Measurements from ENCODE around the gene ZNF341.
A peak's percentile ranks its signal among the peaks of the same experiment; 100 is the strongest.

Gene ZNF341

GRCh38 chr20:33719989-33720709 lies 11.6 kb upstream of the ZNF341 start, which contains the start of gene PXMP4 (continued):
- TF ChIP-seq HIC1 (tag by site-specific recombination; IDR thresholded peaks at IDR 0.05): no peak
- no peak for TF ChIP-seq ZNF169 (tag by site-specific recombination; IDR thresholded peaks at IDR 0.05)
- TF ChIP-seq ZNF404 (tag by site-specific recombination; IDR thresholded peaks at IDR 0.05): no peak
- no peak; the same call in 1 of the 2 replicates for TF ChIP-seq SCRT1 (tag by site-specific recombination; IDR thresholded peaks at IDR 0.05; ENCODE audit: borderline replicate concordance)
- 0 out of 2 replicates have a peak, but pooled peaks have one; percentile 30 for TF ChIP-seq ZBTB17 (tag by site-specific recombination; IDR thresholded peaks at IDR 0.05)
- TF ChIP-seq ZNF19 (tag by site-specific recombination; IDR thresholded peaks at IDR 0.05; ENCODE audit: low read depth): no peak
- TF ChIP-seq ZNF266 (tag by site-specific recombination; IDR thresholded peaks at IDR 0.05; ENCODE audit: low read depth): no peak
- TF ChIP-seq ZNF621 (tag by site-specific recombination; IDR thresholded peaks at IDR 0.05): no peak
- peak; percentile 64 for TF ChIP-seq EGR2 (tag by site-specific recombination; IDR thresholded peaks at IDR 0.05; ENCODE audit: low read depth)
- no peak for TF ChIP-seq ZNF174 (tag by site-specific recombination; IDR thresholded peaks at IDR 0.05)
- no peak for TF ChIP-seq ZNF530 (tag by site-specific recombination; IDR thresholded peaks at IDR 0.05; ENCODE audit: low read depth)
- no peak for TF ChIP-seq ZNF146 (tag by site-specific recombination; IDR thresholded peaks at IDR 0.05)
- TF ChIP-seq ZNF202 (tag by site-specific recombination; IDR thresholded peaks at IDR 0.05; ENCODE audit: borderline replicate concordance): no peak
- TF ChIP-seq GFI1B (tag by site-specific recombination; IDR thresholded peaks at IDR 0.05): no peak
- TF ChIP-seq, protein P1, sequence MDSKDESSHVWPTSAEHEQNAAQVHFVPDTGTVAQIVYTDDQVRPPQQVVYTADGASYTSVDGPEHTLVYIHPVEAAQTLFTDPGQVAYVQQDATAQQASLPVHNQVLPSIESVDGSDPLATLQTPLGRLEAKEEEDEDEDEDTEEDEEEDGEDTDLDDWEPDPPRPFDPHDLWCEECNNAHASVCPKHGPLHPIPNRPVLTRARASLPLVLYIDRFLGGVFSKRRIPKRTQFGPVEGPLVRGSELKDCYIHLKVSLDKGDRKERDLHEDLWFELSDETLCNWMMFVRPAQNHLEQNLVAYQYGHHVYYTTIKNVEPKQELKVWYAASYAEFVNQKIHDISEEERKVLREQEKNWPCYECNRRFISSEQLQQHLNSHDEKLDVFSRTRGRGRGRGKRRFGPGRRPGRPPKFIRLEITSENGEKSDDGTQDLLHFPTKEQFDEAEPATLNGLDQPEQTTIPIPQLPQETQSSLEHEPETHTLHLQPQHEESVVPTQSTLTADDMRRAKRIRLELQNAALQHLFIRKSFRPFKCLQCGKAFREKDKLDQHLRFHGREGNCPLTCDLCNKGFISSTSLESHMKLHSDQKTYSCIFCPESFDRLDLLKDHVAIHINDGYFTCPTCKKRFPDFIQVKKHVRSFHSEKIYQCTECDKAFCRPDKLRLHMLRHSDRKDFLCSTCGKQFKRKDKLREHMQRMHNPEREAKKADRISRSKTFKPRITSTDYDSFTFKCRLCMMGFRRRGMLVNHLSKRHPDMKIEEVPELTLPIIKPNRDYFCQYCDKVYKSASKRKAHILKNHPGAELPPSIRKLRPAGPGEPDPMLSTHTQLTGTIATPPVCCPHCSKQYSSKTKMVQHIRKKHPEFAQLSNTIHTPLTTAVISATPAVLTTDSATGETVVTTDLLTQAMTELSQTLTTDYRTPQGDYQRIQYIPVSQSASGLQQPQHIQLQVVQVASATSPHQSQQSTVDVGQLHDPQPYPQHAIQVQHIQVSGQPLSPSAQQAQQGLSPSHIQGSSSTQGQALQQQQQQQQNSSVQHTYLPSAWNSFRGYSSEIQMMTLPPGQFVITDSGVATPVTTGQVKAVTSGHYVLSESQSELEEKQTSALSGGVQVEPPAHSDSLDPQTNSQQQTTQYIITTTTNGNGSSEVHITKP (tag by site-specific recombination; IDR thresholded peaks at IDR 0.05): peak; percentile 90
- no peak for TF ChIP-seq ZNF311 (tag by site-specific recombination; IDR thresholded peaks at IDR 0.05; ENCODE audit: borderline replicate concordance)
- peak; percentile 100 for TF ChIP-seq SP2 (tag by site-specific recombination; IDR thresholded peaks at IDR 0.05)
- no peak for TF ChIP-seq ZNF239 (tag by site-specific recombination; IDR thresholded peaks at IDR 0.05)
- TF ChIP-seq ZNF362 (tag by site-specific recombination; IDR thresholded peaks at IDR 0.05): no peak
- TF ChIP-seq ZNF571 (tag by site-specific recombination; IDR thresholded peaks at IDR 0.05): no peak
- TF ChIP-seq ZNF510 (tag by site-specific recombination; IDR thresholded peaks at IDR 0.05; ENCODE audit: insufficient replicate concordance): no peak
- TF ChIP-seq ZFP69B (tag by site-specific recombination; IDR thresholded peaks at IDR 0.05): peak; percentile 33; the same call in 1 of the 2 replicates
- peak; percentile 94 for TF ChIP-seq ZBTB48 (tag by site-specific recombination; IDR thresholded peaks at IDR 0.05)
- TF ChIP-seq ZNF148 (tag by site-specific recombination; IDR thresholded peaks at IDR 0.05; ENCODE audit: borderline replicate concordance): no peak
- TF ChIP-seq ZNF600 (tag by site-specific recombination; IDR thresholded peaks at IDR 0.05): peak; percentile 86
- no peak for TF ChIP-seq BCL11B (tag by site-specific recombination; IDR thresholded peaks at IDR 0.05; ENCODE audit: low read depth)
- no peak for TF ChIP-seq ZNF24 (tag by site-specific recombination; IDR thresholded peaks at IDR 0.05)
- TF ChIP-seq ZNF26 (tag by site-specific recombination; IDR thresholded peaks at IDR 0.05): no peak
- peak; percentile 79 for TF ChIP-seq SCRT2 (tag by site-specific recombination; IDR thresholded peaks at IDR 0.05)

Data from HEK293 (cell line).